Right kidney (tissue), 1 donor: ENCODE results near the gene RAB30.
"Not testable (repeated sequence)": the region's sequence is repeated elsewhere in the genome, so short reads cannot be mapped to it uniquely, and the experiment has no call there.

Source experiments
- DNase-seq: peaks from one replicate; pipeline ENCODE4 v3.0.0-alpha.2; 2016

Gene RAB30

DNA sequence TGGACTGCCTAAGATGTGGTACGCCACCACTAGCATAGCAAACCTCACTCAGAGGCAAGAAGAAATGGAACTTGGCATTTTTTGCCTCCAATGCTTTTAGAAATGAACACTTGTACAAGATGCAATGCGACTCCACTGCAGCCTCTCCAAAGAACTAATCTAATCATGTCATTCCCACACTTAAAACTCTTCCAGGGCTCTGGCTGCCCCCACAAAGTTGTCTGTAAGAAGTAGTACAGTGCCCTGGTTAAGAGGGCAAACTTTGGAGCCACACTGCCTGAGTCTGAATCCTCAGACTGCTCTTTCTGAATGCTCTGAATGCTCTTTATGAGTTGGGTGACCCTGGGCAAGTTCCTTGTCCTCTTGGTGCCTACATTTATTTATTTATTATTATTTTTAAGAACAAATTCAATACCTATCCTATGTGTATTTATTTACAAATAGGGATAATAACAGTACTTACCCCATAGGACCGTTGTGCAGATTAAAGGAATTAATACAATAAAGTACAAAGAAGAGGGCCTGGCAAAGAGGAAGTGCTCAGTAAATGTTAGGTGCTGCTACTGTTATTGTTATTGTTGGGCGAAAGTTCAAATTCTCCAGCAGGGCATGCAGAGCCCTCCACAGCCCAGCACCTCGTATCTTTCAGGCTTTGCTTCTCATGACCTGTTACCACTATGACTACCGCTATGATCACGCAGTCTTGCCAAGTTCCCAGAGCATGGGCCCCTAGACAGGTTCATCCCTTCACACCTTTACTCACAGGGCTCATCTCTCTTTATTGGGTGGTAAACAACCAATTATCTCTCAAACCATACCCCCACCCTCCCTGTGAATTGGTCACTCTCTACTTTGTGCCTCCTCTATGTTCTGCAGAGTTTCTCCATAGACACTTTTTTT, 59.3 kb downstream of the RAB30 start:
- DNase-seq: no peak

DNA sequence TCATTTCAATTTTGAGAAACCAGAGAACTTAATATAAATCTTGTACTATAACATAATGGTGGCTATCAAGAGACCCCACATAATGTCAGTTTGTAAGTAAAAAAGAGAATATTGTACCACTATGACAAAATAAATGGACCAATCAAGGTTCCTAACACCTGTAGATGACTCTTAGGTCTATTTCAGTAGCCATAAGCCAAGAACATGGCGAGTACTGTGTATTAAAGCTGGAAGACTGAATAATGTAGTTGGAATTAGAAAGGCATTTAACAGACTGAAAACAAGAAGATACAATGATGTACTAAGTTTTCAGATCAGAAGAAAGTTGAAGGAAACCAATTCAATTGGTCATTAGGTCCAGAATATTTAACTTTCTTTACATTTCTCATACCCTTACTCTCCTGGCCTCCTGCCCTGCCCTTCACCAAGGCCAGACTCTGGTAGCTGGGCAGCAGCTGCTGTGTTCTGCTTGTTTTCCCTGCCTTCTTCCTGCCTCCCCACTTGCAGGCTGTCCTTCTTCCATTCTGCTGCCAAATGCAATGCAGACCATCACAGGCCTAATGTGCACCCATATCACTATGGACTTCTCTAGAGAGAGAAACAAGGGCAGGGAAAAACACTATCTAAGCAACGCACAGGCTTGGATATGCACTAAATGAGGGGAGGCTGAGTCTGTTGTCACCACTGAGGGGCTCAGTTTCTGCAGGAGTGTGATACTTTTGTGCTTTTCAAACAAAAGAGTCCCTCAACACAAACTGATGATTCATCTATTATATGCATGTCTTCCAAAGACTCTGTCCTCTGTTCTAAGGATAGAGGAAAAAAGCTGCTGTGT, 60.1 kb downstream of the RAB30 start:
- DNase-seq: no peak

DNA sequence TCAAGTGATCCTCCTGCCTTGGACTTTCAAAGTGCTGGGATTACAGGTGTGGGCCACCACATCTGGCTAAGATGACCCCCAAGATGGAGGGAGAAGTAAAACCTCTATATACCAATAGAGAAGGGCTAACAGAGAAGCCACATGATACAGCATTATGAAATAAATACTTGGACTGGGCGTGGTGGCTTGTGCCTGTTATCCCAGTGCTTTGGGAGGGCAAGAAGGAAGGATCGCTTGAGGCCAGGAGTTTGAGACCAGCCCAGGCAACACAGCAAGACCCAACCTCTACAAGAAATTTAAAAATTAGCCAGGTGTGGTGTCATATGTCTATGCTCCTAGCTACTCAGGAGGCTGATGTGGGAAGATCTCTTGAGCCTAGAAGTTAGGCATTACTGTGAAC, 61.7 kb downstream of the RAB30 start:
- DNase-seq: no peak

DNA sequence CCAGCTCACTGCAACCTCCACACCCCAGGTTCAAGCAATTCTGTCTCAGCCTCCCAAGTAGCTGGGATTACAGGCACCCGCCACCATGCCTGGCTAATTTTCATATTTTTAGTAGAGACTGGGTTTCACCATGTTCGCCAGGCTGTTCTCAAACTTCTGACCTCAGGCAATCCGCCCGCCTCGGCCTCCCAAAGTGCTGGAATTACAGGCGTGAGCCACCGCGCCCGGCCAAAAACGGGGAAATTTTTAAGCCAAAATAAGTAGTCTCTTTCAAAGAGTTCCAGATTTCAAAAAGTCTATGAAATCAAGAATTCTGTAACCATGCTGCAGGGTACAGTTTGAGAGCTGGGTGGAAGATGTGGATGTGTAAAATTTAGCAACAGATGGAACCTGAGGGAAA, 62.6 kb downstream of the RAB30 start:
- not testable (repeated sequence) for DNase-seq

DNA sequence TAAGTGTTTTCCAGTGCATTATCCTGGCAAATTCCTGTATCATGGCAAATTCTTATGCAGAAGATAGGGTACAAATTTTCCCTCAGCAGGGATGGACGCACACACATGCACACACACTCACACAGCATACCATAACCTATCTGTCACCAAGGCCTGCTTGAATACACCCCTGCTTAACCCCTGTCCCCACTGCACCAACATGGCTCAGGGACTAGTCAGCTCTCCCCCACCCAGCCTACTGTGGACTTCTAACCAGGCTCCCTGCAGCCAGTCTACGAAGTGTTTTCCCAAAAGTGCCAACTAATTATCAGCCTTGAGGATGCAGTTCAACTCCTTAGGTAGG, 63.1 kb downstream of the RAB30 start:
- DNase-seq: no peak

DNA sequence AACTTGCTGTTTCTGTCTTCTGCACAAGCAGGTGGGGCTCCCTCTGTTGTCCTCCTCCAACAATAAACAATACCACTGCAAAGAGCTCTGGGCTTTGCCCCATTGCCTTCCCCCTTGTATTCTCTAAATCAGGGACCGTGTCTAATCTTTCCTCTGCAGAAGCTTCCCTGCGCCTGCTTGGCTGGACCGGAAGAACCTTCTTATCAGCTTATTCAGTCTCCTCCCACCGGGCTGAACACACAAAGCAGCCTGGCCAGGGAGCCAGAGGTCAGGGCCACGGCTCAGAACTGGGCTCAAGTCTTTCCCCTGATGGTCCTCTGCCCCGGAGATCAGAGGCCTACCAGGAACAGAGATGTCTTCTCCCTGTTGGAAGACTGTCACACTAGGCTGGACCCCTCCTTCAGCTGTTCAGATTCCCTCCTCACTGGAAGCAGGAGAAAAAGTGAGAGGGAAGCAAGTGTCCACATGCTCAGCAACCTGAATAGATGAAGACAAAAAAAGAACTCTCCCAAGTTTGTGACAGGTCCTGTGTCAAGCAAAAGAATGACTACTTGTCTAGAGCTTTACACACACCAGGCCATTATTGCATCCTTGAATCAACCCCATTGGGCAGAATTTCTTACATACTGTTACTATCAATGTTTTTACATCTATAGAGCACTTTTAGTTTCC, 63.7 kb downstream of the RAB30 start:
- peak; percentile 13 for DNase-seq

DNA sequence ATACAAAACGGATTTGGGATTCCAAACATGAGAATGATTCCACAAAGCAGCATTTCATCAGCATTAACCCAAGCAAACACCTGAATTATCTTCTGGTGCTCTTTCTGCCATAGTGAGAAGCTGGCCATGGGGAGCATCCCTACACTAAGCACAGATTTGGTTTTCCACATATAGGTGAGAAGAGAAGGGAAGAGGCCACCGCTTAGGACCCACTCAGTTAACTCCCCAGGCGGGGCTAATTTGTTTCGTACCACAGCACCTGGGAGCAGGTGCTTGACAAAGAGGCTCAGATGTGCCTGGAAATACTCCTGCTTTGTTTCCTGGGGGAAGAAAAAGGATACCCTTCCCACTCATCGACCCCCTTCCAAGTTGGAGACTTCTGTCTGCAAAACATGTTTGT, 64.2 kb downstream of the RAB30 start:
- DNase-seq: no peak

DNA sequence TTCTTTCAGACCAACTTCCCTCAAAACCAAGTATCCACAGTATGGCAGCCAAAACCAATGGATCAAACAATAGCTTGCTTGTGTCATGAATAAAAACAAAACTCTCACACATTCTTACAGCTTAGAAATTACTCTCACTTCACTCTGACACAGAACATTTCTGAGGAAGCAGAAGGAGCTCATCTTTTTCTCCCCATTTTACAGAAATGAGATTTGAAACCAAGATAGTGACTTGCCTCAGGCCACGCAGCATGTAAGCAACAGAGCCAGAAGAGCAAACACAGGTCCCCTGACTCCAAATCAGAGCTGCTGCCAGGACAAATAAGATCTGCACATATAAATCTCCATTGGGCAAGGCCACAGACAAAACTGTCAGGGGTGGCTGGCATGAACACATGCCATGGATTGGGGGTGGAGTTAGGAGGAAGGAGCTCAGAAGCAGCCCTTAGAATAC, 64.8 kb downstream of the RAB30 start:
- DNase-seq: no peak

DNA sequence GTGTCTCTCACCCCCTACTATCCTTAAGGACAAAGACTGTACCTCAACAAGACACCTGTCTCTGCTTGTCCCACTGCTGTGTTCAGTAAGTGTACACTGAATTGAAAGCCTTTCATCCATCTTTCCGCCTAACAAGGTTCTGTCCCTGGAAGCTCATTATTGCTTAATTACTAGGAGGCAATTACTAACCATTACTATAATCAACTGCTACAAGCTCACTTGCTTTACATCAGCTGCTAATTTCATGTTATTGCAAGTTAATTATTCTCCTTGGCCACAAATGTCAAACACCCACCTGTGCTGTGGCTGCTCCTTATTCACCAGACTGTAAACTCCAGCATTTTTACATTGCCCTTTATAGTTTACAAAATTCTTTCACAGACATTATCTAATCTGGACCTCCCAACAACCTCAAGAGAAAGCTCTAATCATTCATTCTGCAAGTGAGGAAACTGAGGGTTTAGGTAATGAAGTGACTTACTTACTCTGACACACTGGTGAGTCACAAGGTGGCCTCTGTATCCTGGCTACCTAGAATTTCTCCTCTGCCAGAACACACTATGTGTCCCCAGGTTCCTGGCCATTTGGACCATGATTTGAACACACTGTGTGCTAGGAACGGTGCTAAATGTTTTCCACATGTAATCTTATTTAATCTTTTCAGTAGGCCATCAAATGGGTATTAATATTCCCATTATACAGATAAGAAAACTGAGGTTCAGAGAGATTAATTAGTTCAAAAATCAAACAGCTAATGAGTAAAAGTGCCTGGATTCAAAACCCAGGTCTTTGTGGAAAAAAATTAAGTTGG, 66.7 kb downstream of the RAB30 start:
- DNase-seq: no peak

DNA sequence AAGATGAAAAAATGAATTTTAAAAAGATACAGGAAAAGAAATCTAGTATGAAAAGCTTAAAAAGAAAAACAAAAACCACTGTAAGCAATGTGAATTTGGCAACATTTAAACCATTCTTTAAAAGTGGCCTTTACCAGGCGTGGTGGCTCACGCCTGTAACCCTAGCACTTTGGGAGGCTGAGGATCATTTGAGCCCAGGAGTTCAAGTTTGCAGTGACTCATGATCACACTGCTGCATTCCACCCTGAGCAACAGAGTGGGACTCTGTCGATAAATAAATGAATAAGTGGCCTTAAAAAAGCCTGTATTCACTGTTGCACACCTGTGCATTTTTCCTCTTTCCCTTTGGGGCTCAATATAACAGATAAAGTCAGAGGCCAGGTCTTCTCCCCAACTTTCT, 69.2 kb downstream of the RAB30 start:
- no peak for DNase-seq

DNA sequence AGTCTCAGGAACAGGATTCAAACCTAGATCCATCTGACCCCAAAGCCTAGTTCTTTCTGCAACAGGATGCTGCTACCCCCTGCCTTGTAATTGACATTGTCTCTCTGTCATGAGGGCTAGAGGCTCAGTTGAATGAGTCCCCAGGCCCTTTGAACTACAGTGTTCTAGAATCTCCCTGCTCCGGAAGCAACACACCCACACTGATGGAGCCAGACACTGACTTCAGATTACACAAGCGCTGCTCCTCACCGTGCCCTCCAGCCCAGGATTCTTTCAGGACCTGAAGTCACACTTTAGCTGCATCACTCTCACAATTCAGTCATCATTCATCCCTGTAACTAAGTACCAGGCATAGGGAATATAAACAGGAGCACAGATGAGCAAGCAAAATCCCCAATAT, 69.6 kb downstream of the RAB30 start:
- DNase-seq: no peak

DNA sequence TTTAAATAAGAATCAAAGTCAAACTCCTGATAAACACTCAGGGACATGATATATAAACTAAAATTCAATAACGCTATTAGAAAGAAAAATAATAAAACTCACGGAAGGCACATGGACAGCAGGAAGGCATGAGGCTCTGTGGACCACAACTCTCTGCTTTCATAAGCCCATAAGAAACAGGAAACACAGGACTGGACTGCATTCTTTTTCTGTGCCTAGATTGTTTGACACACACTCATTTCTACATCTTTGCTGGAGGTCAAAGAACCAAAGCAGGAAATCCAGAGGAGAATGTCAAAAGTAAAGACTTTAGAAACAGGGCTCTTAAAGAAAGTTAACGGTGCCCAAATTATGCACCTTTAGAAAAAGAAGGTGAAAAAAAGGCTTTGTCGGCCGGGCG, 71.3 kb downstream of the RAB30 start:
- no peak for DNase-seq

DNA sequence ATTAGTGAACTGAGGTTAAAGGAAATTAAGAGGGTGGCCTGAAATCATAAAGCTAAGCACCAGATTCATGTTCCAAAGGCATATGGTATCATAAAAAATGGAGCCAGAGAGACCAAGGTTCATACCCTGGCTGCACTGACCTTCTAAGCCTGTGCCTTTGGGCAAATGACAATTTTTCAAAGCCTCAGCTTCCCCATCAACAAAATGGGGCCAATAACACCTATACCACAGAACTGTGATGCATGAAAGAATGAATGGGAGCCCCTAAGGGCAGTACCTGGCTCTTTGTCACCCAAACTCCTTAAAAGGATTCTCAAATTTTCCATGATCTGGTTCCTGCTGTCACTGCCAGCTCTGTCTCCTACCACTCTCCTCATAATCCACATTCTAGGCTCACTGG, 72.5 kb downstream of the RAB30 start:
- DNase-seq: no peak

DNA sequence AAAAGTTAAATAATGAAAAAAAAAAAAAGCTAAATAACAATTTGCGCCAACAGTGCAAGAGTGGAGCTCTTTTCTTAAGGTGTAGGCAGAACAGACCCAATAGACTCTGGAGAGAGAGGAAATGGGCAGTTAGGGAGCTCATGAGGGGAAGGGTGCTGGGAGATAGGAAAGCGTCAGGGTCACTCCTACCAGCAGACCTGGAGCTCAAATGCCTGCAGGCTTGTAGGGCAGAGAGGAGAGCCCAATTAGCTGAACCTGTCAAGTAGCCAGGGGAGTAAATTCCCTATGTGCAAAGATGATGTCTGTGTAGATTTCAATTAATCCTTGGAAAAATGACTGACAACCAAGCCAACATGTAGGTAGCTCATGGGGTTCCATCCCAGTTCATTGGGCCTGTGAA, 73.0 kb downstream of the RAB30 start:
- no peak for DNase-seq

DNA sequence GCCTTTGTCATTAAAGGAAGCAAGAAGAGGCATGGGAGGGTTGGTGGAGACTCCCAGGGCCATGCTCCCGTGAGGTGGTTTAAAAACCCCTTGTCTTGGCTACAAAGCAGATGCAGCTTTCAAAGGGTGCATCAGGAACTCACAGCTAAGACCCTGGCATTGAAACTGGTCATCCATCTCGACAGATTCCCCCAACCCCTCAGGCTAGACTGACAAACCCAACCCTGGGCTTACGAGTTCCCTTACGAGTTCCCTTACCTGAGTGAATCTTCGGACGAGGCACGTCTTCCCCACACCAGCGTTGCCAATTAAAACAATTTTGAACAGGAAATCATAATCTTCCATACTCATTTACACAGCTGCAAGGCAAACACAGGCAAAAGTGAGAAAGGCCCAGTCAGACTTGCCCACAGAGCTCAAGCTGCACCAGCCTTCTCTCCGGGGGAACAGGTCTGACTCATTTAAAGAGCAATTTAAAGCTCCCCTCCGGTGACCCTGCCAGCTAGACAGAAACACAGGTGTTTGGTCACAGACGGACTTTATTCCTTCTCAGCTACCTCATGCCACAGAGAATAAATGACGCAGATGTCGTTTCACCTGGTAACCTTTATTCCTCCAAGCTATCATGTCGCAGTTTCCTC, 74.6 kb downstream of the RAB30 start:
- DNase-seq: no peak

DNA sequence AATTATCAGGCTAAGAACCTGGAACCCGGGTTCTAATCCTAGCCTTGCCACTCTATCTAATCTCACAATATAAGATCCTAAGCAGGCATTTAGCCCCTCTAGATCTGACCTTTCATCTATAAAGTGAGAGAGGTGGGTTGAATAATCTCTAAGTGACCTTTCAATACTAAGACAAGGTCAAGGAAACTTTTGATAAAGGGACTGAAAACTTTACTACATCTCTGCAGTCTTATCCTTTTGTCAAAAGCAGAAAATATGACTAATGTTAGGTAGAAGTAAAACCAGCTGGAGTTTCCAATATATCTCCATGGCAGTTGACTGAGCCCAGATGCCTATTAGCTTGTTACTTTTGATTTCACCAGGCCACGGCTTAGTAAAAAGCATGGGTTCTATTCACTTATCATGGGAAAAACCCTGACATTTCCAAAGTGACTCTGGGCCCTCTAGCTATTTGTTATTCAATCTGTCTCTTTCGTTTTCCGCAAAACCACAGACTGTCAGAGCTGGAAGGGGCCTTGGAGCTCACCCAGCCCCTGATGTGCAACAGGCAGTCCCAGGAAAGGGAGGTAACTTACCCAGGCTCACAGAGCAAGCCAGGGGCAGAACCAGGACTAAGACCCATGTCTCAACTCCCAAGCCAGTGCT, 75.8 kb downstream of the RAB30 start:
- no peak for DNase-seq

DNA sequence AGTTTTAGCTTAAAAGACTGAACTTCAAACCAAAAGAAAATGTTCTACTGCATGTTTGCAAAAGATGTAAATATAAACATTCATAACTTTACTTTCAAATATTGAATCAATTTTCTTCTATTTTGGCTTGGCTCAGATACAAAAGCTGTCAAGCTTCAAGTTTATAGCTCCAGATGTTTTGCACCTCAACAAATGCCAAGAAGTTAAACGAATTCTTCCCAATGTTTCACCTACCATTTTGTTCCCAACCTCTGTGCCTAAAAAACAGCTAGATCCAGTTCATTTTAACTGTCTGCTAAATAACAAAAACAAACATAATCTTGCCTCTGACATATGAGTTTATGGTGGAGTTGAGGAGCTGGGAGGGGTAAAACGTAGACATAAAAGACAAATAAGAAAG, 76.5 kb downstream of the RAB30 start:
- no peak for DNase-seq

DNA sequence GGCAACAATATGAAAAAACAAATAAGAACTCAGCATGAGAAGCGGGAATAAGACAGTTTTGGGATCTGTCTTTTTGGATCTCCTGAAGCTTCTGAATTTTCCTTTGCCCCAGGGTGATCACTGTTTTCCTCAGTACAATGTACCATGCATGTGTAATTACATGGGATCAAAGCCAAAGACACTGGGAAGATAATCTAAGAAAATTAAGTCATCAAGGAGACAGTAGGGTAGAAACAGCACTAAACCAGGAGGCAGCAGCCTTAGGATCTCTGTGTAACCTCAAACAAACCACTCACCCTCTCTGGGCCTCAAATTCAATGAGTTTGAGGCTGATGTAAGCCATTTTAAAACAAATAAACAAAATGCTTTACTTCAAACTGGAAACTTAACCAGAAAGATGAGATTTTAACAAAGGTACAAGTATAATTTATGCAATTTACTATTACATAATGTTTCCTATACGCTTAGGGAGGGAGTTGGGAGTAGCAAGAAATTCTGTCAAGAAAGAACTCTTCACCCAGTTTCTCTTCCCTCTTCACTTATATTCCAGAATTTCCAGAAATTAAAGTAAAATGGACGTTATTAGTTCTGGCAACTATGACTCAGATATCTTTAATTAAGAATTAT, 77.0 kb downstream of the RAB30 start:
- no peak for DNase-seq

DNA sequence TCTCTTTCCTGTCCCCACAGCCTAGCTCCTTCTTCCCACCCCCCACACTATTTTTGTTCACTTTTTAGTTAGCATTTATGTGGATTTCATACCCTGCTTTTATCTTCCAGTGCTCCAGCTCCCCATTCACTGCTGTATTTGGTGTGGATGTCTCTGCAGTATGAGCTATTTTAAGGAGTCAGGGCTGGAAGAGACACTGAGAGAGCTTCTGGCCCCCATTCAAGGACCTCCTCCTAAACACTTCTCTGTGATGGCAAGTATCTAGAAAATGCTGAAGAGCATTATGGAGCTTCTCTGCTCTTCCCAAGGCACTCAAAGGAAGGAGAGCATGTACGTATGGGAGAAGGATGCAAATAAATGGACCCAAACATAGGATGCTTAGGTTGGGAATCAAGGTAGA, 79.5 kb downstream of the RAB30 start:
- no peak for DNase-seq

DNA sequence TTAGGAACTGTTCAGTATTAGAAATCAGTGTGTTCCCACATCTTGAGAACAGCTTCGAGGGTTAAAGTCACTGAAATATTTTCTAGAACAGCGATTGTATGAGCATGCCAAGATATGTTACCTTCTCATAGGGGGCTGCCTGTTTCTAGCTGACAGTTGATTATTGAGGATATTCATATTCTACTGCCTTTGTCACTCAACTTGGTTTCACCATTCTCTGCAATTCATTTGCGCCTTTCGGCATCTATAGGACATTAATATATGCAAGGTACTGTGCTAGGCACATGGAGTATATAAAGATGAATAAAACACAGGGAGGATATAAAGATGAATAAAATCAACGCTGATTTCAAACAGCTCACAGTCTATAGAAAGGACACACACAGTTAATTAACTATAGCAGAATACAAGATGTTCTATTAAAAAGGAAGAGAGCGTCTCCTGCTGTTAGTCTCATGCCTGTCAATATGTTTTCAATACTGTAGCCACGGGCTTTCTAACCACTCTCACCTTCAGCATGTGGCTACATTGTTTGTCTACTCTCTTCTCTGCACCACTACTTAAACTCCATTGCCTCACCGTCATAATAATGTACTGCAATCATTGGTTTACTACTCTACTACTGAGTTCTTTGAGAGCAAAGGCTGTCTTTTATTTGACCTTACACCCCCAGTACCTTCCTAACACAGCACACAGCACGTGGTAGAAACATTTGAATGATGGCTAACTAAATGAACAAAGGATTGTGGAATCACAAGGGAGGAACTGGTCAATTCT, 81.9 kb downstream of the RAB30 start:
- no peak for DNase-seq
